T-helper 2 cell treated with Interferon-gamma antibody and Interleukin-4, amounts not matched to agents 100 ng/mL and 5 ng/mL, for 36 hours (primary cell): Measurements from ENCODE around the gene ASB6. TPM values are rescaled to one million over a fixed set of nuclear protein-coding genes. Genes with fewer than 3 reads are reported as not detected.

Experiments used
- intact Hi-C: fragments of 100-400 bp; cut with micrococcal nuclease; formaldehyde crosslinking; loops from one replicate; pipeline ENCODE4 v1.15.1; 2023
- total RNA-seq: library from RNA; stranded (reverse); gene quantifications from 2 replicates; pipeline ENCODE4 v1.2.3, GENCODE V29; 2022

Gene ASB6
- total RNA-seq, 1 donor from 2014 or later: 23.7 TPM

DNA sequence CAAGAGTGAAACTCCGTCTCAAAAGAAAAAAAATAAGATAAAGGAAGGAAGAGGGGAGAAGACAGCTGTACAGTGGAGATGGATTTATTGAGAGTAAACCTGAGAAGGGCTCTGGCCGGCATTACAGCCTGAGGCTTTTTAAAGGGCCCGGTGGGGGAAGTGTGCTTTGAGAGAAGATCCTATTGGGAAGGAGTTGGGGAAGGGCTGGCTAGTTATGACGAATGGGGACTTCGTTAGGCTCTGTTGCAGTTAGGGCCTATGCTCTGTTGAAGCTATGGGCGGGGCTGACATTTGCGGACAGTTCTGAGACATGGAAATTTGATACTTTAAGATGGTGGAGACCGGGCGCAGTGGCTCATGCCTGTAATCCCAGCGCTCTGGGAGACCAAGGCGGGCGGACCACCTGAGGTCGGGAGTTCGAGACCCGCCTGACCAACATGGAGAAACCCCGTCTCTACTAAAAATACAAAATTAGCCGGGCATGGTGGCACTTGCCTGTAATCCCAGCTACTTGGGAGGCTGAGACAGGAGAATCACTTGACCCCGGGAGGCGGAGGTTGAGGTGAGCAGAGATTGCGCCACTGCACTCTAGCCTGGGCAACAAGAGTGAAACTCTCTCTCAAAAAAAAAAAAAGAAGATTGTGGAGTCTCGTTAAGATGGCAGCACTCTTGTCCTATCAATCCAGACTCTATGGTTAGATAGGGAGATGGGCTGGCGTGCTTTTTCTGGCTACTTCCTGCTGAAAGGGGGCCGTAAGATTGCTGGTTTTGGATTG is 54.3 kb downstream of the ASB6 start:
- intact Hi-C loops: loop anchor here (10.0 kb wide), 1 partner anchor 93 kb away; no protein-coding TSS in a partner anchor

DNA sequence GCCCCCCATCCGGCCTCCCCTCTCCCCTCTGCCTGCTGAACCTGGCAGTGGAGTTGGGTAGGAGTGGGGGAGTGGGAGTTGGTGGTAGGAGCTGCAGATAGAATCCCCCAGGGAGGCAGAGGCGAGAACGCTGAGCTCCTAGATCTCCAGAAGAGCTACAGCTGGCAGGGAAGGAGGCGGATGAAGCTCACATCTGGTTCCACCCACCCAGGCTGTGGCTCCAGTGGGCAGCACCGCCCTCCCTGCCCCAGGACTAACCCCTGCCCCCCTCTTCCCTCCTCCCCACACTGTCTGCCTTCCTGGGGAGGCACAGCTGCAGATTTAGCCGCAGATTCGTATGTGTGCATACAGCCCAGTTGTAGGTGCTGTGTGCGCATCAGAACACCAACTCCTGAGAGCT is 55.3 kb downstream of the ASB6 start:
- intact Hi-C loops: loop anchor here (10.0 kb wide), 1 partner anchor 92 kb away; no protein-coding TSS in a partner anchor

DNA sequence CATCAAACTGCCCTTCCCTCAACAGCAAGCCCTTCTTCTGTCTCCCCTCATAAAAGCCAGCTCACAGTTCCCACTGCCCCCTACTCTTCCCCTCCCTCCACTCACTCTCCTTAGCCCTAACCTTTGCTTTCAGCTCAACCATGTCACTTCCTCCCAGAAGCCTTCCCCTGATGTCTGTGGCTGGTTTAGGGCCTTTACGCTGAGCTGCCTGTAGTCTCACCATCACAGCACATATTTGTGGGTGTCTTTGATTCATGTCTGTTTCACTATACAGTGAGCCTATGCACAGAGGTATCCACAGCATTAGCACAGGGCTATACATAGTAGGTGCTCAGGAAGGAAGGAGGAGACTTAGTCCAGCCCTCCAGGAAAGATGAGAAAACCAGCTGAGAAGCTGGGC is 55.7 kb downstream of the ASB6 start:
- intact Hi-C loops: loop anchor here (10.0 kb wide), 1 partner anchor 91 kb away; no protein-coding TSS in a partner anchor

DNA sequence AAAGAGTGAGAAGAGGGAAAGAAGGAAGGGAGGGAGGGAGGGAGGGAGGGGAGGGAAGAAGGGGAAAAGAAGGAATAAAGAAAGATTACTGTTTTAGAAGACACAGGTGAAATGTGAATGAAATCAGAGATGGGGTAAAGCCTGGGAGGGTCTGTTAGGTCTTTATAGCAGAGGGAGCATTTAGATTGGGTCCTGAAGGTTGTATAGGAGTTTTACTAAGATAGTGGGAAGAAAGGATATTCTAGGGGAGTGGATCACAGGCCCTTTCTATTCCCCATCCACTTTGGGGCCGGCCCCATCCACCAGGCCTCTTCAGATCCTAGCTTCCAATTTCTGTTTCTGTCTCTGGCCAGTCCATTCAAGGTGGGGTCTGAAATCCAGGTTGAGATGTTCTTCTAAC is 56.6 kb downstream of the ASB6 start:
- intact Hi-C loops: loop anchor here (10.0 kb wide), 1 partner anchor 91 kb away; no protein-coding TSS in a partner anchor

Other genes starting within 250 kb of the ASB6 start
- not detected in 2 replicates for gene C9orf50, start 21.1 kb downstream of the ASB6 start, total RNA-seq
- 34.4 and 38.6 TPM in 2 replicates for gene NTMT1, start 16.0 kb downstream of the ASB6 start, total RNA-seq
- 0.64 and 0.73 TPM in 2 replicates for gene PRRX2, start 23.5 kb upstream of the ASB6 start, total RNA-seq
- 0.09 TPM in 1 of 2 replicates, not detected in the other for gene PTGES, start 110.9 kb upstream of the ASB6 start, total RNA-seq
- 22.5 and 23.4 TPM in 2 replicates for gene TOR1B, start 161.0 kb upstream of the ASB6 start, total RNA-seq
- 54.6 and 55.1 TPM in 2 replicates for gene TOR1A, start 182.0 kb upstream of the ASB6 start, total RNA-seq
- 73.7 and 79.8 TPM in 2 replicates for gene C9orf78, start 193.1 kb upstream of the ASB6 start, total RNA-seq
- gene USP20, start 193.3 kb upstream of the ASB6 start, total RNA-seq: 75.2 and 78.4 TPM in 2 replicates